Loucy (cell line): Measurements from ENCODE around the gene EMSY.

Experiments
- EZH2phosphoT487 ChIP-seq: fragments of 200-600 bp; IDR thresholded peaks from 2 replicates; pipeline ENCODE4 v1.6.1; 2018; ENCODE audit warnings: antibody characterized with exemption, mild to moderate bottlenecking, moderate library complexity, borderline replicate concordance
- TF ChIP-seq, protein P1 (sequence below): fragments of 200-600 bp; sonication (generic); conservative IDR thresholded peaks from 2 replicates; pipeline ENCODE4 v1.5.1; 2014; ENCODE audit warnings: mild to moderate bottlenecking, antibody characterized with exemption, low read length

- TF ChIP-seq, protein P1, sequence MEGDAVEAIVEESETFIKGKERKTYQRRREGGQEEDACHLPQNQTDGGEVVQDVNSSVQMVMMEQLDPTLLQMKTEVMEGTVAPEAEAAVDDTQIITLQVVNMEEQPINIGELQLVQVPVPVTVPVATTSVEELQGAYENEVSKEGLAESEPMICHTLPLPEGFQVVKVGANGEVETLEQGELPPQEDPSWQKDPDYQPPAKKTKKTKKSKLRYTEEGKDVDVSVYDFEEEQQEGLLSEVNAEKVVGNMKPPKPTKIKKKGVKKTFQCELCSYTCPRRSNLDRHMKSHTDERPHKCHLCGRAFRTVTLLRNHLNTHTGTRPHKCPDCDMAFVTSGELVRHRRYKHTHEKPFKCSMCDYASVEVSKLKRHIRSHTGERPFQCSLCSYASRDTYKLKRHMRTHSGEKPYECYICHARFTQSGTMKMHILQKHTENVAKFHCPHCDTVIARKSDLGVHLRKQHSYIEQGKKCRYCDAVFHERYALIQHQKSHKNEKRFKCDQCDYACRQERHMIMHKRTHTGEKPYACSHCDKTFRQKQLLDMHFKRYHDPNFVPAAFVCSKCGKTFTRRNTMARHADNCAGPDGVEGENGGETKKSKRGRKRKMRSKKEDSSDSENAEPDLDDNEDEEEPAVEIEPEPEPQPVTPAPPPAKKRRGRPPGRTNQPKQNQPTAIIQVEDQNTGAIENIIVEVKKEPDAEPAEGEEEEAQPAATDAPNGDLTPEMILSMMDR, result no peak
- TF ChIP-seq EZH2phosphoT487, result no peak
These were observed 156.5 kb downstream of the EMSY start for GRCh38 chr11:76601272-76601671.
